Loucy (cell line): Measurements from ENCODE around the gene MUC6.

Source experiments
- H2AFZ ChIP-seq: fragments of 200-600 bp; sonication (generic); 2 replicates; pipeline ENCODE4 v1.6.0; 2016; ENCODE audit warnings: antibody characterized with exemption, mild to moderate bottlenecking, low read length, moderate library complexity
- H3F3A ChIP-seq: fragments of 200-600 bp; 2 replicates; pipeline ENCODE4 v1.6.0; 2016; ENCODE audit warnings: antibody characterized with exemption, low read depth, mild to moderate bottlenecking
- H3K27me3 ChIP-seq: fragments of 200-600 bp; sonication (generic); 2 replicates; pipeline ENCODE4 v1.6.1; 2014; ENCODE audit warnings: low read length, mild to moderate bottlenecking; ENCODE audit not compliant: insufficient read depth, poor library complexity, severe bottlenecking
- H3K36me3 ChIP-seq: fragments of 200-600 bp; sonication (generic); 2 replicates; pipeline ENCODE4 v1.6.1; 2016; ENCODE audit warnings: low read length; ENCODE audit not compliant: insufficient read depth
- H3K4me1 ChIP-seq: fragments of 200-600 bp; sonication (generic); 2 replicates; pipeline ENCODE4 v1.5.1; 2014; ENCODE audit warnings: low read length, mild to moderate bottlenecking; ENCODE audit not compliant: insufficient read depth, poor library complexity, severe bottlenecking
- H3K4me2 ChIP-seq: fragments of 200-600 bp; sonication (generic); 2 replicates; pipeline ENCODE4 v1.6.0; 2014; ENCODE audit warnings: antibody characterized with exemption, low read length, low read depth, mild to moderate bottlenecking; ENCODE audit not compliant: poor library complexity, severe bottlenecking
- H3K4me3 ChIP-seq: fragments of 200-600 bp; sonication (generic); 2 replicates; pipeline ENCODE4 v1.5.1; 2014; ENCODE audit warnings: low read length, mild to moderate bottlenecking, mixed read lengths; ENCODE audit not compliant: poor library complexity, severe bottlenecking
- H3K79me2 ChIP-seq: fragments of 200-600 bp; sonication (generic); 2 replicates; pipeline ENCODE4 v1.6.1; 2014; ENCODE audit warnings: low read length; ENCODE audit not compliant: insufficient read depth
- H3K9ac ChIP-seq: fragments of 200-600 bp; sonication (generic); 2 replicates; pipeline ENCODE4 v1.6.0; 2014; ENCODE audit warnings: mild to moderate bottlenecking, low read depth, low read length, moderate library complexity; ENCODE audit not compliant: poor library complexity, severe bottlenecking
- H3K9me2 ChIP-seq: fragments of 200-600 bp; sonication (generic); replicated peaks from 2 replicates; pipeline ENCODE4 v1.6.1; 2016; ENCODE audit warnings: low read depth, low read length, mixed read lengths
- H3K9me3 ChIP-seq: fragments of 200-600 bp; sonication (generic); 2 replicates; pipeline ENCODE4 v1.6.1; 2014; ENCODE audit warnings: mild to moderate bottlenecking, antibody characterized with exemption, low read length, low read depth; ENCODE audit not compliant: insufficient read depth
- H4K20me1 ChIP-seq: fragments of 200-600 bp; sonication (generic); 2 replicates; pipeline ENCODE4 v1.6.0; 2014; ENCODE audit warnings: antibody characterized with exemption, low read length, mild to moderate bottlenecking; ENCODE audit not compliant: insufficient read depth, poor library complexity, severe bottlenecking
- CTCF ChIP-seq: fragments of 200-600 bp; sonication (generic); conservative IDR thresholded peaks from 2 replicates; pipeline ENCODE4 v1.5.1; 2014; ENCODE audit warnings: mild to moderate bottlenecking, antibody characterized with exemption, low read length
- EZH2phosphoT487 ChIP-seq: fragments of 200-600 bp; IDR thresholded peaks from 2 replicates; pipeline ENCODE4 v1.6.1; 2018; ENCODE audit warnings: antibody characterized with exemption, mild to moderate bottlenecking, moderate library complexity, borderline replicate concordance

Gene MUC6

DNA sequence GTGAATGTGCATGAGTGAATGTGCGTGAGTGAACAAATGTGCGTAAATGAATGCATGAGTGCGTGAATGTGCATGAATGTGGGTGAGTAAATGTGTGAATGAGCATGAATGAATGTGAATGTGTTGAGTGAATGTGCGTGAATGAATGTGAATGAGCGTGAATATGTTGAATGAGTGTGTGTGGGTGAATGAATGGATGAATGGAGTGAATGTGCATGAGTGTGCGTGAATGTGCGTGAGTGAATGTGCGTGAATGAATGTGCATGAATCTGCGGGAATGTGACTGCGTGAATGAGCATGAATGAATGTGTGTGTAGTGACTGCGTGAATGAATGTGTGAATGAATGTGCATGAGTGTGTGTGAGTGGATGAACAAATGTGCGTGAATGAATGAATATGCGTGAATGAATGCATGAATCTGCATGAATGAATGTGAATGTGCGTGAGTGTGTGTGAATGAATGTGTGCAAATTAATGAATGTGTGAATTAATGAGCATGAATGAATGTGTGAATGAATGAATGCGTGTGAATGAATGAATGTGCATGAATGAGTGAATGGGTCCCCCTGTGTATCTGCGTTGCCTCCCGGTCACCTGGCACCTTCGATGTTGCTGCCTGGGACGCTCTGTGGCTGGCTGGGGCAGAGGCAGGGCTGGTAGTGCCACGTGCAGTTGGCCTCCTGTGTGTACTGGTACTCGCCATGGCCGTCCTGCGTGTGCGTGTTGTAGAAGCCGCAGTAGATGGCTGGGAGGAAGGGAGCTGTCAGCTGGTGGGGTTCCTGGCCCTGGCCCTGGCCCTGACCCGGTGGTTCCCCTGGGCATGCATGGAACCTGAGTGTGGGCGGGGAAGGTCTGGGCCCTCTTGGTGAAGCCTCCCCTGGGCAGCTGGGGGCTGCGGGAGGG, 13.4 kb downstream of the MUC6 start:
- no peak overlapping the region for H3K4me2 ChIP-seq
- no peaks in the 10 kb centered on the region for H4K20me1 ChIP-seq
- no peaks in the 10 kb centered on the region for H3K9me2 ChIP-seq
- H2AFZ ChIP-seq: no peak overlapping the region
- TF ChIP-seq CTCF: no peak
- no peak for TF ChIP-seq EZH2phosphoT487
- H3K36me3 ChIP-seq: no peaks in the 10 kb centered on the region
- no peaks in the 10 kb centered on the region for H3F3A ChIP-seq
- no peaks in the 10 kb centered on the region for H3K9me3 ChIP-seq
- H3K27me3 ChIP-seq: no peaks in the 10 kb centered on the region
- no peaks in the 10 kb centered on the region for H3K4me1 ChIP-seq
- no peak overlapping the region for H3K9ac ChIP-seq
- H3K4me3 ChIP-seq: no peak overlapping the region
- H3K79me2 ChIP-seq: no peaks in the 10 kb centered on the region

DNA sequence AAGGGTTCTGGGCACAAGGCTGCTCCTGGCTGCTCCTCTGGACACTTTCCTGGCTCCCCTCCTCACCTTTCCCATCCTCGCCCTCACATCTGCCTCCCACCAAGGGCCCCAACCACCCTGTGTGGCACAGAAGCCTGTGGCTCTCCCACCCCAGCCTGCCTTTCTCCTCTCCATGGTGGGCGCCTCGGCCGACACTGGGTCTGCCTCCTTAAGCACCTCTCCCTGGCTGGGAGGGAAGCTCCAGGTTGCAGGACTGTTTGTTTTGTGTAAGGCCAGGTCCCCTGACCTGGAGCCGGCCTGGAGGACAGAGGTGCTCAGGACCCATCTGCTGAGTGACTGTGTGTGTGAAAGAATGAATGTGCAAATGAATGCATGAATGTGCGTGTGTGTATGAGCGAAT, 14.1 kb downstream of the MUC6 start:
- Histone ChIP-seq H3K79me2 (no peaks in the 10 kb centered on the region), H2AFZ (no peak overlapping the region), H3F3A (no peaks in the 10 kb centered on the region), H3K36me3 (no peaks in the 10 kb centered on the region), H3K9ac (no peak overlapping the region), H3K27me3 (no peaks in the 10 kb centered on the region), H3K4me1 (no peaks in the 10 kb centered on the region), H3K4me3 (no peak overlapping the region), H4K20me1 (no peaks in the 10 kb centered on the region), H3K4me2 (no peak overlapping the region), H3K9me3 (no peaks in the 10 kb centered on the region), H3K9me2 (no peaks in the 10 kb centered on the region)
- no peak for TF ChIP-seq EZH2phosphoT487
- no peak for TF ChIP-seq CTCF

DNA sequence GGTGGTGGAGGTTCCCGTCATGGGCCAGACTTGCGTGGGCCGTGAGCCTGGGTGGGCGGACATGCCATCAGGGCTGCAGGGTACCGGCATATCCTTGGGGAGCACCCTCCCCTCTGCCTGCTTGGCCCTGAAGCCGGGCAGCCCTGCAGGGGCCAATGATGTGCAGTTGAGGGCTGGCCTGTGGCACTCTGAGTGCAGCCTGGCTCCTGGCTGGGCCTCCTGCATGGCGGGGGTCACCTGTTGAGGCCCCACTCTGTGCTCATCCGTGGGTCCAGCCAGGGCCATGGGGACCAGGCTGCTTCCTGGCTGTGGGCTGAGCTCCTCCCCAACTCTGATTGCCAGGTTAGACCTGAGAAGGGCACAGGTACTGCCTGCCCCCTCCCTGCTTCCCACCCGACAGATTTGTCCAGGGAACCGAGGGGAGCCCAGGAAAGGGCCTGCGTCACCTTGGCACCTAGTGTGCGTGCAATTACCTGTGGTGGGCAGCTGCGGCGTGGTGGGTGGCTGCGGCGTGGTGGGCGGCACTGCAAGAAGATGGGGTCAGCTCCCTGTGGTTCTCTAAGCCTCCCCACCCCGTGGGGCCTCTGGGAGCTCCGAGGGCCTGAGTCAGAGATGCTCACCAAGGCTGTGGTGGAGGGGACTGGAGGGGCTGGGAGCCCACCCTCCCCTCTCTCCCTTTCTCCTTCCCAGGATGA, 16.2 kb downstream of the MUC6 start:
- H2AFZ ChIP-seq: no peak overlapping the region
- no peaks in the 10 kb centered on the region for H4K20me1 ChIP-seq
- no peaks in the 10 kb centered on the region for H3K9me2 ChIP-seq
- H3K27me3 ChIP-seq: no peaks in the 10 kb centered on the region
- H3K9me3 ChIP-seq: no peaks in the 10 kb centered on the region
- H3K9ac ChIP-seq: no peak overlapping the region
- no peaks in the 10 kb centered on the region for H3K4me1 ChIP-seq
- no peaks in the 10 kb centered on the region for H3K79me2 ChIP-seq
- TF ChIP-seq CTCF (no peak), EZH2phosphoT487 (no peak)
- no peak overlapping the region for H3K4me3 ChIP-seq
- H3K36me3 ChIP-seq: no peaks in the 10 kb centered on the region
- no peaks in the 10 kb centered on the region for H3F3A ChIP-seq
- no peak overlapping the region for H3K4me2 ChIP-seq
